ENCODE results near the gene DNAI1.

The DNAI1 gene

GRCh38 chr9:34413231-34413852, 45.3 kb upstream of the DNAI1 start:
- H2AFZ ChIP-seq (ENCODE audit: low read depth, low read length), result no peak overlapping the region
- no peaks in the 10 kb centered on the region for H3K36me3 ChIP-seq (ENCODE audit: insufficient read depth, low read length)
- H3K4me2 ChIP-seq (ENCODE audit: insufficient read depth, low read length), result no peak overlapping the region
- no peak overlapping the region for H3K4me3 ChIP-seq (ENCODE audit: low read depth in 1 of 2, low read length in 2 of 2)
- peaks cover 40% of the 10 kb centered on the region; the same call in 1 of the 2 replicates for H4K20me1 ChIP-seq (ENCODE audit: insufficient read depth, low read length)
- H3K9me3 ChIP-seq (ENCODE audit: insufficient read depth, low read length, severe bottlenecking), result no peaks in the 10 kb centered on the region
- H3K4me1 ChIP-seq (ENCODE audit: insufficient read depth, low read length), result no peaks in the 10 kb centered on the region
- H3K27me3 ChIP-seq (ENCODE audit: insufficient read depth, low read length, poor library complexity), result no peaks in the 10 kb centered on the region
- ATAC-seq (ENCODE audit: insufficient read depth, low read depth) (peak; percentile 84), DNase-seq (peak; percentile 68)
- no peak overlapping the region for H3K9ac ChIP-seq (ENCODE audit: low read depth, low read length)
- H3K79me2 ChIP-seq (ENCODE audit: insufficient read depth, low read length), result no peaks in the 10 kb centered on the region
- TF ChIP-seq EZH2 (IDR thresholded peaks at IDR 0.05; ENCODE audit: borderline replicate concordance, low read depth, low read length, severe bottlenecking), result no peak
- TF ChIP-seq, protein P1, sequence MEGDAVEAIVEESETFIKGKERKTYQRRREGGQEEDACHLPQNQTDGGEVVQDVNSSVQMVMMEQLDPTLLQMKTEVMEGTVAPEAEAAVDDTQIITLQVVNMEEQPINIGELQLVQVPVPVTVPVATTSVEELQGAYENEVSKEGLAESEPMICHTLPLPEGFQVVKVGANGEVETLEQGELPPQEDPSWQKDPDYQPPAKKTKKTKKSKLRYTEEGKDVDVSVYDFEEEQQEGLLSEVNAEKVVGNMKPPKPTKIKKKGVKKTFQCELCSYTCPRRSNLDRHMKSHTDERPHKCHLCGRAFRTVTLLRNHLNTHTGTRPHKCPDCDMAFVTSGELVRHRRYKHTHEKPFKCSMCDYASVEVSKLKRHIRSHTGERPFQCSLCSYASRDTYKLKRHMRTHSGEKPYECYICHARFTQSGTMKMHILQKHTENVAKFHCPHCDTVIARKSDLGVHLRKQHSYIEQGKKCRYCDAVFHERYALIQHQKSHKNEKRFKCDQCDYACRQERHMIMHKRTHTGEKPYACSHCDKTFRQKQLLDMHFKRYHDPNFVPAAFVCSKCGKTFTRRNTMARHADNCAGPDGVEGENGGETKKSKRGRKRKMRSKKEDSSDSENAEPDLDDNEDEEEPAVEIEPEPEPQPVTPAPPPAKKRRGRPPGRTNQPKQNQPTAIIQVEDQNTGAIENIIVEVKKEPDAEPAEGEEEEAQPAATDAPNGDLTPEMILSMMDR (IDR thresholded peaks at IDR 0.05; ENCODE audit: borderline replicate concordance, extremely low read depth, low read length, poor library complexity, severe bottlenecking), result no peak
- no peak overlapping the region for H3K27ac ChIP-seq (ENCODE audit: low read length)

GRCh38 chr9:34417734-34418133, 40.9 kb upstream of the DNAI1 start:
- no peak overlapping the region for H3K9ac ChIP-seq (ENCODE audit: low read depth, low read length)
- H4K20me1 ChIP-seq (ENCODE audit: insufficient read depth, low read length), result peaks cover 25% of the 10 kb centered on the region
- H3K27ac ChIP-seq (ENCODE audit: low read length), result no peak overlapping the region
- no peaks in the 10 kb centered on the region for H3K36me3 ChIP-seq (ENCODE audit: insufficient read depth, low read length)
- H2AFZ ChIP-seq (ENCODE audit: low read depth, low read length), result no peak overlapping the region
- TF ChIP-seq, protein P1 (IDR thresholded peaks at IDR 0.05; ENCODE audit: borderline replicate concordance, extremely low read depth, low read length, poor library complexity, severe bottlenecking), result no peak
- no peak for TF ChIP-seq EZH2 (IDR thresholded peaks at IDR 0.05; ENCODE audit: borderline replicate concordance, low read depth, low read length, severe bottlenecking)
- ATAC-seq (ENCODE audit: insufficient read depth, low read depth) (no peak), DNase-seq (no peak)
- no peaks in the 10 kb centered on the region for H3K79me2 ChIP-seq (ENCODE audit: insufficient read depth, low read length)
- no peak overlapping the region for H3K4me3 ChIP-seq (ENCODE audit: low read depth in 1 of 2, low read length in 2 of 2)
- H3K4me2 ChIP-seq (ENCODE audit: insufficient read depth, low read length), result no peak overlapping the region
- H3K27me3 ChIP-seq (ENCODE audit: insufficient read depth, low read length, poor library complexity), result no peaks in the 10 kb centered on the region
- no peaks in the 10 kb centered on the region for H3K9me3 ChIP-seq (ENCODE audit: insufficient read depth, low read length, severe bottlenecking)
- no peaks in the 10 kb centered on the region for H3K4me1 ChIP-seq (ENCODE audit: insufficient read depth, low read length)

GRCh38 chr9:34419716-34420504, 38.7 kb upstream of the DNAI1 start:
- H2AFZ ChIP-seq (ENCODE audit: low read depth, low read length), result no peak overlapping the region
- H3K79me2 ChIP-seq (ENCODE audit: insufficient read depth, low read length), result no peaks in the 10 kb centered on the region
- no peaks in the 10 kb centered on the region for H3K27me3 ChIP-seq (ENCODE audit: insufficient read depth, low read length, poor library complexity)
- H3K27ac ChIP-seq (ENCODE audit: low read length), result no peak overlapping the region
- H3K9me3 ChIP-seq (ENCODE audit: insufficient read depth, low read length, severe bottlenecking), result no peaks in the 10 kb centered on the region
- no peak overlapping the region for H3K4me2 ChIP-seq (ENCODE audit: insufficient read depth, low read length)
- H3K9ac ChIP-seq (ENCODE audit: low read depth, low read length), result no peak overlapping the region
- ATAC-seq (ENCODE audit: insufficient read depth, low read depth), result no peak
- TF ChIP-seq, protein P1 (IDR thresholded peaks at IDR 0.05; ENCODE audit: borderline replicate concordance, extremely low read depth, low read length, poor library complexity, severe bottlenecking), result no peak
- no peak for TF ChIP-seq EZH2 (IDR thresholded peaks at IDR 0.05; ENCODE audit: borderline replicate concordance, low read depth, low read length, severe bottlenecking)
- no peaks in the 10 kb centered on the region for H3K36me3 ChIP-seq (ENCODE audit: insufficient read depth, low read length)
- H4K20me1 ChIP-seq (ENCODE audit: insufficient read depth, low read length), result peaks cover 19% of the 10 kb centered on the region
- no peaks in the 10 kb centered on the region for H3K4me1 ChIP-seq (ENCODE audit: insufficient read depth, low read length)
- DNase-seq, result no peak
- H3K4me3 ChIP-seq (ENCODE audit: low read depth in 1 of 2, low read length in 2 of 2), result no peak overlapping the region

All from DND-41 (cell line).